ENCODE data around the gene NIPBL.

- no peak for TF ChIP-seq EZH2 (IDR thresholded peaks at IDR 0.05; ENCODE audit: borderline replicate concordance, low read depth, low read length, severe bottlenecking)
- TF ChIP-seq CTCF (IDR thresholded peaks at IDR 0.05; ENCODE audit: borderline replicate concordance, extremely low read depth, low read length, poor library complexity, severe bottlenecking), result no peak
Observed at GRCh38 chr5:37037840-37038239, 161.3 kb downstream of the NIPBL start.
